Measurements from ENCODE around the gene NANOGP8. TPM values are rescaled to one million over a fixed set of nuclear protein-coding genes. Genes with fewer than 3 reads are reported as not detected.

NANOGP8 gene
- total and polyA plus RNA-seq, 12 donors = 0.44 to 0.64 (median 0.52) TPM; not detected in 9

DNA sequence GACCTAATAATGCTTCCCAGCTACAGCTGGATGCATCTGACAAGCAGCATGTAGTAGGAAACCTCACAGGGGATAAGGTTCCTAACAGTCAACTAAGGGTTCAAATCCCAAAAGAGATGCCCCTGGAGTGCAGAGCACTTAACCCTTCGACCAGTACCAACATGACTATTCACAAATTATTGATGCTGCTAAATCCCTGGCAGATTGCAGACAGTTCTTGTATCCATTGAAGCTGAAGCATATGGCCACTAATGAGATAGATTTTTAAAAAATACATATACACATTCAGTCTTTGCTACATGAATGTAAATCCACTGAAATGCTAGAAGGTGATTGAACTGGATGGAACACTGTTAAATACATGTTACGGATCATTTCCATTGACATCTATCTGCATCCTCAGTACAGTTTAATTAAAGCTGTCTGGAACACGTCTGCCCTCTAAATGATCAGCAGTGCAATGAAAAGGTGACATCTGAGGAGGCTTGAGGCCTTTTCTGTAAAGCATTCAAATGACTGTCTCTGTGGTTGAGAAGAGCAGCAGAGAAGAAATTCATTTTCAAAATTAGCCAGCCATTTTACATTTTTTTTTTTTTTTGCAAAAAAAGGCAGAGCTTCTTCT lies 19.5 kb upstream of the NANOGP8 start:
- H3K9me3 ChIP-seq = no peaks in the 10 kb centered on the region
- H3K27ac ChIP-seq = no peak overlapping the region
- 81 to 86% methylated on average over 3 of the region's 3 CpGs for WGBS, 2 donors
- H3K27me3 ChIP-seq = no peaks in the 10 kb centered on the region
- intact Hi-C loops (cut with DNase I) = no loop called here
- no peak for DNase-seq
- H3K4me3 ChIP-seq = no peak overlapping the region
- no peak for TF ChIP-seq CTCF (IDR thresholded peaks at IDR 0.05)
- H3K36me3 ChIP-seq = no peaks in the 10 kb centered on the region
- no peak for ATAC-seq
- no peaks in the 10 kb centered on the region for H3K4me1 ChIP-seq

GRCh38 chr15:35102186-35102585 lies 17.1 kb upstream of the NANOGP8 start:
- H3K9me3 ChIP-seq = no peaks in the 10 kb centered on the region
- no peaks in the 10 kb centered on the region for H3K27me3 ChIP-seq
- intact Hi-C loops (cut with DNase I) = no loop called here
- WGBS, 2 donors = 87 to 90% methylated on average over 3 of the region's 3 CpGs
- no peak overlapping the region for H3K4me3 ChIP-seq
- TF ChIP-seq CTCF (IDR thresholded peaks at IDR 0.05) = no peak
- DNase-seq (no peak), ATAC-seq (no peak)
- H3K36me3 ChIP-seq = no peaks in the 10 kb centered on the region
- no peaks in the 10 kb centered on the region for H3K4me1 ChIP-seq
- H3K27ac ChIP-seq = no peak overlapping the region

GRCh38 chr15:35101335-35101734 lies 16.2 kb upstream of the NANOGP8 start:
- no peaks in the 10 kb centered on the region for H3K4me1 ChIP-seq
- DNase-seq (no peak), ATAC-seq (no peak)
- H3K36me3 ChIP-seq = no peaks in the 10 kb centered on the region
- H3K9me3 ChIP-seq = no peaks in the 10 kb centered on the region
- intact Hi-C loops (cut with DNase I) = no loop called here
- H3K4me3 ChIP-seq = no peak overlapping the region
- no peaks in the 10 kb centered on the region for H3K27me3 ChIP-seq
- H3K27ac ChIP-seq = no peak overlapping the region
- TF ChIP-seq CTCF (IDR thresholded peaks at IDR 0.05) = no peak

DNA sequence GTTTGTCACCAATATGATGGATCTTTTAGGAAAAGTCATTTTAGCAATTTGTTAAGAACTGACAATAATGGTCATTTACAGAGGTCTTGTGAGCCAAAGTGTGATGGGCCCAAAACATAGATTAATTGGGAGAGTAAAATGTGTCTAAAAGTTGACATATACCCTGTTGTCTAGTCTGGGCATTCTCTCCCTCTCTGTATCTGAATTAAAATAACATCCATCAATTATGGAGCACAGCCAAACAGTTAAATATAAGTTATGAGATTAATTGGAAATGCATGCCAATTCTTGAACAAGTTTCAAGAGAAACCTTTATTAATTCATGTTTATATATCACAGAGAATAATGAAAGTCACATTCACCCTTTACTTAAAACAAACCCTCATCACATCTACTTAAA lies 13.6 kb upstream of the NANOGP8 start:
- intact Hi-C loops (cut with DNase I) = no loop called here
- Histone ChIP-seq H3K27ac (no peak overlapping the region), H3K36me3 (no peaks in the 10 kb centered on the region), H3K27me3 (no peaks in the 10 kb centered on the region), H3K4me1 (no peaks in the 10 kb centered on the region), H3K4me3 (no peak overlapping the region), H3K9me3 (no peaks in the 10 kb centered on the region)
- ATAC-seq (no peak), DNase-seq (no peak)
- TF ChIP-seq CTCF (IDR thresholded peaks at IDR 0.05) = no peak

Measured in heart right ventricle (tissue), 16 donors.